GM18951 (cell line): ENCODE measurements around the gene MED10.

Source experiments
- POLR2A ChIP-seq: IDR thresholded peaks from 4 replicates; pipeline ENCODE4 v1.6.1; 2011; ENCODE audit warnings: mild to moderate bottlenecking; ENCODE audit not compliant: insufficient read length, insufficient read depth; ENCODE audit errors: extremely low read depth
- in situ Hi-C: fragments of 300-500 bp; cut with MboI; formaldehyde crosslinking; loops from one replicate; pipeline ENCODE4 v1.12.0; 2022; ENCODE audit warnings: low sequenced_read_pairs, mixed read lengths, inconsistent platforms; ENCODE audit not compliant: unreplicated experiment

The MED10 gene

GRCh38 chr5:6408260-6408596, 29.9 kb upstream of the MED10 start:
- in situ Hi-C loops = no loop called here
- TF ChIP-seq POLR2A = no peak

GRCh38 chr5:6407558-6408259, 29.4 kb upstream of the MED10 start:
- in situ Hi-C loops = no loop called here
- no peak for TF ChIP-seq POLR2A

DNA sequence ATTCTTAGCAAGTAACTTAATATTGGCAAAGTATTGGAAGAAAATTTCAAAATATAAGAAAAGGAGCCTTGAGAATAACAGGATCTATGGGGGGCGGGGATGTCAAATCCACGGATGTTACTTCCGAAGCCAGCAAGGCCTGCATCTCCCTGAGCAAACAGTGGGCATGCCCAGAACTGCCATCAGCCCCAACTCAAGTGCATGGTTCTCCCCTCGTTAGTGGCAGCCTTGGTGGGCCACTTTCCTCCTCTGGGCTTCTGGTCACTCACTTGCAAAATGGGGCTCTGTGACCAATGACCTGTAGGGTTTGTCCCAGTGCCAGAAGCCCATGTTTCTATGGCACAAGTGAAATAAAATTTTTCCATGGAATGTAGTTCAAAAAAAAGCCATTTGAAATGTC, 27.2 kb upstream of the MED10 start:
- no peak for TF ChIP-seq POLR2A
- in situ Hi-C loops = no loop called here

- TF ChIP-seq POLR2A = no peak
- in situ Hi-C loops = no loop called here
These were observed 25.8 kb upstream of the MED10 start for GRCh38 chr5:6404129-6404528.

- in situ Hi-C loops = no loop called here
- TF ChIP-seq POLR2A = no peak
These were observed 25.1 kb upstream of the MED10 start for GRCh38 chr5:6403416-6403815.

DNA sequence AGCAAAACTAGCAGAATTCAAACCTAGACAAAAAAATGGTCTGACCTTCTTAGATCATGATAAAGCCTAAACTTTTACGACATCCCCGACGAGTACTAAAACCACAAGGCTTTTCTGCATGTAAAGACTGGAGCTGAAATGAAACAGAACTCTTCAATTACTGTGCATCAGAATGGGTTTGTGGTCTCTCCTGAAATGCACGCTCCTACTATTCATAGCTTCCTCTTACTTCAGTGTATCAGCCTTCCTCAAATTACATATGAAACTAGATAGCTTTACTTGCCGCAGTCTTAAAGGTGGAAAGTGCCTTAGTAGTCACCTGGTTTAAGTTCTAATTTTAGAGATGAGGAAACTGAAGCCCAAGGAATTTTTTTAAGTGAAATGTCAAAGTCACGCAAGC, 24.6 kb upstream of the MED10 start:
- in situ Hi-C loops = no loop called here

DNA sequence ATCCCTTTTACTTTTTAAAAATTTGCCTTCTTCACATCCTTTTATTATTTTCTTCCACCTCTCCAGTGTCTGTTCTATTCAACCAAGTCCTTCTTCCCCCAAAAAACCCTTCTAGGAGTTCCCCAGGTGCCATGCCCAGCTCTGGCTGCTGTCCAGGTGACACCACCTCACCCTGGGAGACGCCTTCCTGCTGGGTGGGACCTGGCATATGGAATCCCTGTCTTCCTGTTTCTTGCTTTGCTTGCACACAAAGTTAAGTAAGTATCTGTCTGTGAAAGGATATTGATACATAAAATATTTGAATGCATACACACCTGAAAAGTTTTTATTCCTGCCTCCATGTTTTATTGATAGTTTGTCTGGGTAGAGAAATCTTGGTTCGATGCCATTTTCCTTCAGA, 23.1 kb upstream of the MED10 start:
- TF ChIP-seq POLR2A = no peak
- in situ Hi-C loops = no loop called here

More for the DNA sequence above, 24.6 kb upstream of the MED10 start:
- TF ChIP-seq POLR2A = no peak

GRCh38 chr5:6399980-6400910, 21.9 kb upstream of the MED10 start:
- TF ChIP-seq POLR2A = no peak

DNA sequence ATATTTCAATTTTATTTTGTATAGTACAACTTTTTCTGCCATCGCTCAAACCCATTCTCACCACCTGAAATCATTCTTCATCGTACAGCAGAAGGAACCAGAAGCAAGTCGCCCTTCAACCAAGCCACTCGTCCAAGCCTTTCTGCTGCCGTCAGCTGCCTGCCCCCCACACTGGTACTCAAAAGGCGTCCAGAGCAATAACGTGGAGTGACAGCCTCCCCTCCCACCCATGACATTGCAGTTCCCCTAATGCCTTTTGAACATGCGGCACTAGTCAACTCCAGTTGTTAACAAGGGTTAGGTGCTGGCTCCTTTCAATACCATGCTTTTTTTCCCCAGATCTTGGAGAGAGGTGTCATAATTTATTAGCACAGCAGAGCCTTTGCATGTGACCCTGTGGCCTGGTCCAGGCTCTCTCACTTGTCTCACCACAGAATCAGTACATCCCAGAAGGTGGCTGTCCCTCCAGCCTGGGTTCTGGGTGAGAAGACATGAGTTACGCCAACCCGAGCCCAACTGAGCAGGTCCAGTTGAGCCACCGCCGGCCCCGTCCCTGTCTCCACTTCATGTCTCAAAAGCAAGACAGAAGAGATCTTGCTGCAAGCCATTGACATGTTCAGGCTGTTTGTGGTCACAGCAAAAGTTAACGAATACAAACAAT, 20.4 kb upstream of the MED10 start:
- in situ Hi-C loops = no loop called here
- TF ChIP-seq POLR2A = no peak

More at GRCh38 chr5:6399980-6400910, 21.9 kb upstream of the MED10 start:
- in situ Hi-C loops = no loop called here

DNA sequence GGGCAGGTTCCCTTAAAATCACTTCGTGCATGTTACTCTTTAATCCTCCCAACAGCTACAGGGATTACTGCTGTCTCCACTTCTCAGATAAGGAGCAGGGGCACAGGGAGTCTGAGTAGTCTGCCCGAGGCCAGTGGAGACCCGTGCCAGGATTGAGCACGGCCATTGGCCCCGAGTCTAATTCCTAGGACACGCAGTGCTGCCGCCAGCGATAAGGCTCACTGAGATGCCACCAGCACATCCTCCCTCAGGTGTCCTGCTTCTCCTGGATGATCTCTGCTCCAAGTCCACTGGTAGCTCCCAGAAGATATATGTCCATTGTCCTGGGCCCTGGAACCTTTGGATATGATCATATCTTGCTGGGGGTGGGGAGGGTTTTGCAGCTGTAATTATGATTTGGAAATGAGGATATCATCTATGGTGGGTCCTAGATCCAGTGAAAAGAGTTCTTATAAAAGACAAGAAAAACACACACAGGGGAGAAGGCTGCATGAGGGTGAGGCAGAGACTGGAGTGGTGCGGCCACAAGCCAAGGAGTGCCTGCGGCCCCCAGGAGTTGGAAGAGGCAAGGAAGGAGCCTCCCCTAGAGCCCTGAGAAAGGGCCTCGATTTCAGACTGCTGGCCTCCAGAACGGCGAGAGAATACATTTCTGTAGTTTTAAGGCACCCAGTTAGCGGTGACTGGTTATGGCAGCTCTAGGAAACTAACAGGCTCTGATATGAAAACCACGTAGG, 19.4 kb upstream of the MED10 start:
- in situ Hi-C loops = no loop called here
- no peak for TF ChIP-seq POLR2A

GRCh38 chr5:6396836-6397535, 18.6 kb upstream of the MED10 start:
- in situ Hi-C loops = no loop called here
- no peak for TF ChIP-seq POLR2A

GRCh38 chr5:6396043-6396442, 17.7 kb upstream of the MED10 start:
- in situ Hi-C loops = no loop called here
- no peak for TF ChIP-seq POLR2A
